Neural cell (in vitro differentiated cells): ENCODE results near the gene PCNX1. TPM values are rescaled to one million over a fixed set of nuclear protein-coding genes. Genes with fewer than 3 reads are reported as not detected.

Experiments
- H2AFZ ChIP-seq: fragments of 200-600, 300-800 bp; sonication (generic), shearing (Covaris generic); 2 replicates; pipeline ENCODE4 v1.6.0; 2014; ENCODE audit warnings: low read depth, mild to moderate bottlenecking, antibody characterized with exemption, low read length, moderate library complexity
- H3F3A ChIP-seq: fragments of 200-600 bp; shearing (Covaris generic); 2 replicates; pipeline ENCODE4 v1.6.1; 2016; ENCODE audit warnings: mild to moderate bottlenecking, moderate library complexity, mixed read lengths, antibody characterized with exemption, low read length; ENCODE audit not compliant: insufficient read depth, poor library complexity, severe bottlenecking
- H3K27ac ChIP-seq: fragments of 200-600, 300-800 bp; sonication (generic), shearing (Covaris generic); 2 replicates; pipeline ENCODE4 v1.5.1; 2014; ENCODE audit warnings: mild to moderate bottlenecking, low read length, moderate library complexity
- H3K27me3 ChIP-seq: fragments of 300-800, 200-600 bp; sonication (generic), shearing (Covaris generic); 2 replicates; pipeline ENCODE4 v1.6.0; 2014; ENCODE audit warnings: mild to moderate bottlenecking, low read depth, low read length, moderate library complexity; ENCODE audit not compliant: insufficient read depth
- H3K36me3 ChIP-seq: fragments of 300-800, 200-600 bp; sonication (generic), shearing (Covaris generic); 2 replicates; pipeline ENCODE4 v1.5.1; 2014; ENCODE audit warnings: mild to moderate bottlenecking, antibody characterized with exemption, low read length, moderate library complexity; ENCODE audit not compliant: insufficient read depth
- H3K4me2 ChIP-seq: fragments of 300-800, 200-600 bp; sonication (generic), shearing (Covaris generic); 2 replicates; pipeline ENCODE4 v1.6.0; 2014; ENCODE audit warnings: mild to moderate bottlenecking, low read length
- H3K4me3 ChIP-seq: fragments of 300-800, 200-600 bp; sonication (generic), shearing (Covaris generic); 2 replicates; pipeline ENCODE4 v1.5.1; 2014; ENCODE audit warnings: mild to moderate bottlenecking, low read length, moderate library complexity
- H3K79me2 ChIP-seq: fragments of 200-600 bp; shearing (Covaris generic); replicated peaks from 2 replicates; pipeline ENCODE4 v1.6.0; 2014; ENCODE audit warnings: mild to moderate bottlenecking, low read length, moderate library complexity; ENCODE audit not compliant: insufficient read depth
- H3K9ac ChIP-seq: fragments of 300-800, 200-600 bp; sonication (generic), shearing (Covaris generic); 2 replicates; pipeline ENCODE4 v1.6.1; 2016; ENCODE audit warnings: mild to moderate bottlenecking, low read length, mixed read lengths
- H3K9me2 ChIP-seq: fragments of 200-600 bp; shearing (Covaris generic); 2 replicates; pipeline ENCODE4 v1.6.1; 2016; ENCODE audit warnings: mild to moderate bottlenecking, low read length, mixed read lengths; ENCODE audit not compliant: insufficient read depth
- H3K9me3 ChIP-seq: fragments of 200-600, 300-800 bp; sonication (generic), shearing (Covaris generic); 2 replicates; pipeline ENCODE4 v1.6.1; 2016; ENCODE audit warnings: mild to moderate bottlenecking, mixed run types, low read length, moderate library complexity, mixed read lengths
- H4K20me1 ChIP-seq: fragments of 200-600 bp; shearing (Covaris generic); 2 replicates; pipeline ENCODE4 v1.6.1; 2016; ENCODE audit warnings: mild to moderate bottlenecking, mixed run types; ENCODE audit not compliant: insufficient read depth
- CTCF ChIP-seq: fragments of 450-650 bp; IDR thresholded peaks from 2 replicates; pipeline ENCODE4 v1.5.1; 2014; ENCODE audit warnings: antibody characterized with exemption, mild to moderate bottlenecking, moderate library complexity; ENCODE audit not compliant: poor library complexity, severe bottlenecking
- EP300 ChIP-seq: fragments of 450-650 bp; conservative IDR thresholded peaks from 2 replicates; pipeline ENCODE4 v1.6.1; 2014; ENCODE audit warnings: antibody characterized with exemption, mild to moderate bottlenecking, moderate library complexity; ENCODE audit not compliant: poor library complexity, severe bottlenecking
- EZH2 ChIP-seq: fragments of 200-600, 300-800 bp; shearing (Covaris generic), sonication (generic); IDR thresholded peaks from 2 replicates; pipeline ENCODE4 v1.6.1; 2014; ENCODE audit warnings: antibody characterized with exemption, low read length, borderline replicate concordance, mild to moderate bottlenecking; ENCODE audit not compliant: insufficient read depth, poor library complexity, severe bottlenecking
- MXI1 ChIP-seq: fragments of 450-650 bp; conservative IDR thresholded peaks from 2 replicates; pipeline ENCODE4 v1.6.1; 2014; ENCODE audit warnings: antibody characterized with exemption, mild to moderate bottlenecking; ENCODE audit not compliant: poor library complexity, severe bottlenecking
- POLR2AphosphoS5 ChIP-seq: IDR thresholded peaks from 2 replicates; pipeline ENCODE4 v1.6.1; 2012
- RAD21 ChIP-seq: fragments of 450-650 bp; conservative IDR thresholded peaks from 2 replicates; pipeline ENCODE4 v1.6.1; 2014; ENCODE audit warnings: antibody characterized with exemption, mild to moderate bottlenecking, moderate library complexity
- REST ChIP-seq: IDR thresholded peaks from 2 replicates; pipeline ENCODE4 v1.6.1; 2012; ENCODE audit warnings: borderline replicate concordance
- SMC3 ChIP-seq: fragments of 450-650 bp; conservative IDR thresholded peaks from 2 replicates; pipeline ENCODE4 v1.6.1; 2014; ENCODE audit warnings: antibody characterized with exemption, mild to moderate bottlenecking, moderate library complexity; ENCODE audit not compliant: poor library complexity
- TAF1 ChIP-seq: IDR thresholded peaks from 2 replicates; pipeline ENCODE4 v1.6.1; 2012; ENCODE audit warnings: low read depth
- polyA plus RNA-seq: library from polyadenylated mRNA; depleted of rRNA; stranded (reverse); fragments of >200 nt; gene quantifications from 2 replicates; pipeline ENCODE4 v1.2.3, GENCODE V29; 2014

Gene PCNX1
- polyA plus RNA-seq, 1 donor from 2014 or later: 23.7 TPM

GRCh38 chr14:71021347-71022011 is 114.2 kb downstream of the PCNX1 start:
- no peaks in the 10 kb centered on the region for H3F3A ChIP-seq
- H3K27me3 ChIP-seq: no peaks in the 10 kb centered on the region
- peaks cover 5% of the 10 kb centered on the region for H3K36me3 ChIP-seq
- H2AFZ ChIP-seq: no peak overlapping the region
- H3K9me3 ChIP-seq: no peaks in the 10 kb centered on the region
- no peak overlapping the region for H3K4me3 ChIP-seq
- H3K9me2 ChIP-seq: no peaks in the 10 kb centered on the region
- H3K4me2 ChIP-seq: no peak overlapping the region
- no peak for TF ChIP-seq EZH2
- no peak for TF ChIP-seq REST
- TF ChIP-seq POLR2AphosphoS5: no peak
- no peak for TF ChIP-seq SMC3
- TF ChIP-seq TAF1: no peak
- TF ChIP-seq MXI1: no peak
- no peak for TF ChIP-seq EP300
- no peak for TF ChIP-seq CTCF
- TF ChIP-seq RAD21: no peak
- H4K20me1 ChIP-seq: no peaks in the 10 kb centered on the region
- H3K27ac ChIP-seq: no peak overlapping the region
- H3K9ac ChIP-seq: no peak overlapping the region
- H3K79me2 ChIP-seq: no peaks in the 10 kb centered on the region

- Histone ChIP-seq H3K27me3 (no peaks in the 10 kb centered on the region), H3K36me3 (peaks cover 5% of the 10 kb centered on the region), H3K9me3 (no peaks in the 10 kb centered on the region), H3K27ac (no peak overlapping the region), H3K79me2 (no peaks in the 10 kb centered on the region), H4K20me1 (no peaks in the 10 kb centered on the region), H2AFZ (no peak overlapping the region), H3K9ac (no peak overlapping the region), H3K4me2 (no peak overlapping the region), H3K4me3 (no peak overlapping the region), H3K9me2 (no peaks in the 10 kb centered on the region), H3F3A (no peaks in the 10 kb centered on the region)
- no peak for TF ChIP-seq SMC3
- no peak for TF ChIP-seq REST
- no peak for TF ChIP-seq MXI1
- TF ChIP-seq TAF1: no peak
- TF ChIP-seq CTCF: no peak
- TF ChIP-seq RAD21: no peak
- no peak for TF ChIP-seq POLR2AphosphoS5
- no peak for TF ChIP-seq EP300
- TF ChIP-seq EZH2: no peak
These were observed 115.0 kb downstream of the PCNX1 start for GRCh38 chr14:71022012-71022869.
